ENCODE measurements around the gene GARIN5B.

Gene GARIN5B

DNA sequence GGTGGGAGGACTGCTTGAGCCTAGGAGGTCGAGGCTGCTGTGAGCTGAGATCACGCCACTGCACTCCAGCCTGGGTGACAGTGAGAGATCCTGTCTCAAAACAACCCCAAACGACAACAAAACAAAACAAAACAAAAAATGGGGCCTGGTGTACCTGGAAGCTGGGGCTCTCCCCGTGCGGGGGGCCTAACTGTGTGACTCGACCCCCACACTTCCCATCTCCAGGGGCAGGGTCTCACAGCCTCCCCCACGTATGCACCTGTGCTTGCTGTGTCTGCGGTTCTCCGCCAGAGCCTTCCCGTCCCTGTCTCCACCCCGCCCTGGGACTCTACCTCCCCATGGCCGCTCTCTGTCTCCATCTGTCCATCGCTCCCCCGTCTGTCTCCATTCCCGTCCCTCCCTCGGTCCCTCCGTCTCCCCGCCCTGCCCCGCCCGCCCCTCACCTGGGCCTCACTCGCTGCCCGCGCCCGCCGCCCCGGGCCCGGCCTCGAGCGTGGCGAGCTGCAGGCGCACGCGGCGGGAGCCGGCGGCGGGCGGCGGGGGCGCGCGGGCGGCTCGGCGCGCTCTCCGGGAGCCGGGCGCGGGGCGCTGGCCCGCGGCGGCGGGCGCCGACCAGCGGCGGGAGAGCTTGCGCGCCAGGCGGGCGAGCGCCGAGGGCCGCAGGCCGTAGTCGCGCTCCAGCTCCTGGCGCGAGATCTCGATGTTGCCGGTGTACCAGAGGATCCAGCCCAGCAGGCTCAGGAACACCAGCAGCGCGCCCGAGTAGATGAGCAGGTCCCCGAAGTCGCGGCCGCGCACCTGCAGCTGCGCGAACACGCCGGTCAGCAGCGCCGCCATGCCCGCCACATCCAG, 20.4 kb upstream of the GARIN5B start:
- H3K4me1 Mint-ChIP-seq (ENCODE audit: low read depth): peaks cover 34% of the 10 kb centered on the region
- H3K27ac Mint-ChIP-seq: peak overlapping the region; percentile 93
- H3K9me3 Mint-ChIP-seq (ENCODE audit: low read depth): no peaks in the 10 kb centered on the region
- no peaks in the 10 kb centered on the region for H3K27me3 Mint-ChIP-seq
- H3K4me3 Mint-ChIP-seq: peak overlapping the region; percentile 88
- H3K36me3 Mint-ChIP-seq: peaks cover 13% of the 10 kb centered on the region

DNA sequence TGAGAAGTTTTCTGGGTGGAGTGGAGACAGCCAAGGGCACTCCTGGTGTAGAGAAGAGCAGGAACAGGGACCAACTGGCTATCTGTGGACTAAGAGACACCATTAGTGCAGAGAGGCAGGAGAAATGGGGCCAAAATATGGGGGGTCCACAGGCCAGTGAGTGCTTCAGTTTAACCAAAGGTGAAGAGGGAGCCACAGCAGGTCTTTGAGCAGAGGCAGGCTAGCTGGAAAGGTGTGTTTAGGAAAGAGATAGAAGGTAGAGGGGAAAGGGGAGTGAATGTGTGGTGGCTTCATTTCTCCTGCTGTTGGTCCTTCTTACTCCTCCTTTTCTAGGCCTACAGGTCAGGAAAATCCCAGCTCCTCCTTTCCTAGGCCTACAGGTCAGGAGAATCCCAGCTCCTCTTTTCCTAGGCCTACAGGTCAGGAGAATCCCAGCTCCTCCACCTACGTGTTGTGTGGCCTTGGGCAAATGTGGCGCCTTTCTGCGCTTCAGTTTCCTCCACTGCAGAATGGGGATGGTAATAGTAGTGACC, 19.5 kb upstream of the GARIN5B start:
- H3K4me3 Mint-ChIP-seq: peak overlapping the region; percentile 88
- no peaks in the 10 kb centered on the region for H3K9me3 Mint-ChIP-seq (ENCODE audit: low read depth)
- peaks cover 27% of the 10 kb centered on the region for H3K4me1 Mint-ChIP-seq (ENCODE audit: low read depth)
- H3K27me3 Mint-ChIP-seq: no peaks in the 10 kb centered on the region
- H3K36me3 Mint-ChIP-seq: peaks cover 13% of the 10 kb centered on the region
- H3K27ac Mint-ChIP-seq: peak overlapping the region; percentile 93

GRCh38 chr19:55382013-55382412, 19.0 kb upstream of the GARIN5B start:
- Mint-ChIP-seq H3K9me3 (ENCODE audit: low read depth) (no peaks in the 10 kb centered on the region), H3K4me1 (ENCODE audit: low read depth) (peaks cover 25% of the 10 kb centered on the region), H3K27ac (no peak overlapping the region), H3K4me3 (peak overlapping the region; percentile 88), H3K27me3 (no peaks in the 10 kb centered on the region), H3K36me3 (peaks cover 13% of the 10 kb centered on the region)

GRCh38 chr19:55379174-55379573, 16.1 kb upstream of the GARIN5B start:
- Mint-ChIP-seq H3K36me3 (peaks cover 4% of the 10 kb centered on the region), H3K4me3 (no peak overlapping the region), H3K9me3 (ENCODE audit: low read depth) (no peaks in the 10 kb centered on the region), H3K27ac (no peak overlapping the region), H3K4me1 (ENCODE audit: low read depth) (peaks cover 17% of the 10 kb centered on the region), H3K27me3 (no peaks in the 10 kb centered on the region)

GRCh38 chr19:55377356-55378131, 14.5 kb upstream of the GARIN5B start:
- H3K9me3 Mint-ChIP-seq (ENCODE audit: low read depth): no peaks in the 10 kb centered on the region
- H3K4me3 Mint-ChIP-seq: no peak overlapping the region
- peaks cover 4% of the 10 kb centered on the region for H3K36me3 Mint-ChIP-seq
- peaks cover 15% of the 10 kb centered on the region for H3K4me1 Mint-ChIP-seq (ENCODE audit: low read depth)
- H3K27me3 Mint-ChIP-seq: peaks cover 3% of the 10 kb centered on the region
- H3K27ac Mint-ChIP-seq: no peak overlapping the region

- Mint-ChIP-seq H3K9me3 (ENCODE audit: low read depth) (no peaks in the 10 kb centered on the region), H3K4me3 (no peak within 1 kb of the TSS), H3K36me3 (peaks cover under 1% of the 10 kb centered on the region), H3K27ac (no peak within 1 kb of the TSS), H3K4me1 (ENCODE audit: low read depth) (peaks cover 10% of the 10 kb centered on the region), H3K27me3 (peaks cover 9% of the 10 kb centered on the region)
These were observed 13.3 kb upstream of the GARIN5B start, which contains the start of gene TMEM190 for GRCh38 chr19:55376241-55376933. Gene TMEM190, plus strand, starts transcription at chr19:55376826. Its CDS starts 28 bp downstream, at chr19:55376854.

DNA sequence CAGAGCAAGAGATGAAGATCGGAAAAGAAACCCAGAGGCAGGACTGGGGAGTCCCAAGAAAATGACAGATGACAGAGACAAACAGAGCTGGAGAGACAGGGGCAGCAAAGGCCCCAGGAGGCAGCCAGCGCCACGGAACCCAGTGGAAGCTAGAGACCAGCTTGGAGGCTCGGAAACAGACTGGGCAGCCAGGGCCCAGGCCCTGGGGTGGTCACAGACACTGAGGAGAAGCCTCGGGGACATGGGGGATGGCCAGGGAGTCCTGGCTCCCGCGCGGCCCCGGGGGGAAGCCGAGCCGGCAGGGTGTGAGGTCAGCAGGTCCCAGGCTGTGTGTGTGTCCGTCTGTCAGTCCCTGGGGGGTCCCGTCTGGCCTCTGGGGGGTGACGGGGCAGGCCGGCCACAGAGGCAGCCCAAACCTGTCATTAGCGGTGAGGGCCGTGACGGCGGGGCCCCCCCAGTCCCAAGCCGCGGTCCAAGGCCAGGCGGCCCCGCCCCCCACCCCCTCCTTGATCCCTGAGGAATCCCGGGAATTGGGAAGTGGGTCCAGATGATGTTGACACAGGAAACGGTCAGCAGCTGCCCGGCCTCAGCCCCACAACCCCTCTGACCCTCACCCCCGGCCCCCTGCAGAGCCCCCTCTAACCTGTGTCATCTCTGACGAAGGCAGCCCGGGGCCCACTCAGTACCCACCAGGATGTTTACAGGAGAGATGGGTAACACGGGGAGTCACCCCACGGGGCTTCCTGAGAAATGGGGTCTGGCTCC, 11.1 kb upstream of the GARIN5B start:
- Mint-ChIP-seq H3K27ac (peak overlapping the region; percentile 61), H3K9me3 (ENCODE audit: low read depth) (no peaks in the 10 kb centered on the region), H3K36me3 (peaks cover 2% of the 10 kb centered on the region), H3K4me1 (ENCODE audit: low read depth) (peaks cover 16% of the 10 kb centered on the region), H3K27me3 (peaks cover 18% of the 10 kb centered on the region), H3K4me3 (no peak overlapping the region)

- H3K9me3 Mint-ChIP-seq (ENCODE audit: low read depth): no peaks in the 10 kb centered on the region
- H3K27ac Mint-ChIP-seq: peak overlapping the region; percentile 61
- H3K27me3 Mint-ChIP-seq: peaks cover 18% of the 10 kb centered on the region
- H3K36me3 Mint-ChIP-seq: peaks cover 2% of the 10 kb centered on the region
- H3K4me1 Mint-ChIP-seq (ENCODE audit: low read depth): peaks cover 16% of the 10 kb centered on the region
- no peak overlapping the region for H3K4me3 Mint-ChIP-seq
These were observed 10.4 kb upstream of the GARIN5B start for GRCh38 chr19:55373306-55373992.

- Mint-ChIP-seq H3K36me3 (peaks cover 2% of the 10 kb centered on the region), H3K4me3 (peak overlapping the region; percentile 11), H3K4me1 (ENCODE audit: low read depth) (peaks cover 16% of the 10 kb centered on the region), H3K27me3 (peaks cover 18% of the 10 kb centered on the region), H3K9me3 (ENCODE audit: low read depth) (no peaks in the 10 kb centered on the region), H3K27ac (no peak overlapping the region)
These were observed 9.4 kb upstream of the GARIN5B start for GRCh38 chr19:55372316-55373081.

DNA sequence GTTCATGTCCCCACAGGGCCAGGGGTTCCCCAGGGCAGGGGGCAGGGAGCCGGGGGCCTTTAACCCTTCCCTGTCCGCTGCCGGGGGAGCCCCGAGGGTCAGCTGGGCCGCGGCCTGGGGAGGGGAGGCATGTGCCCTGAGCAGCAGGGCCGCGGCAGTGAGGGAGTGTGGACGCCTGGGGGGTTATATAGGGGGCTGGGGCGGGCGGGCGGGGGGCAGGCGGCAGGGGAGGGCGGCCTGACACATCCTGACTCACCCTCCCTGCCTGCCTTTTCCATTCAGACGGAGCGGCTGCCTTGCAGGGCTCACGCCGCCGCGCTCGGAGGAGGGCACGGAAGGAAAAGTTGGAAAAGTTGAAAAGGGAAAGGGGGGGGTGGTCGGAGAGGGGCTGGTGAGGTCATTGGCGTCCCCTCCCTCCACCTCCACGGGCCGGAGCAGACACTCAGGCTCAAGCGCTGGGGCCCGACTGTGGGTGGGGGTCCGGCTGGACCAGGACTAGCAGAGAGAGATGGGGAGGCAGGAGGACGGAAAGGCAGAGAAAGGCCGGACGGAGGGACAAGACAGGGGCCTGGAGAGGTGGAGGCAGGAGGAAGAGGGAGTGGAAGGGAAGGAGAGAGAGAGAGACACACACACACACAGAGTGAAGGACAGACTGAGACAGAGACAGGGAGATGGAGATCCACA, 7.4 kb upstream of the GARIN5B start, which contains the start of gene IL11:
Gene IL11 (minus strand): TSS at position 159 of the 684 bp plus-strand sequence. CDS start 153 bp downstream, at position 6.
- Mint-ChIP-seq H3K4me1 (ENCODE audit: low read depth) (peaks cover 16% of the 10 kb centered on the region), H3K4me3 (peak within 1 kb of the TSS; percentile 79), H3K27me3 (peaks cover 18% of the 10 kb centered on the region), H3K9me3 (ENCODE audit: low read depth) (no peaks in the 10 kb centered on the region), H3K36me3 (peaks cover 2% of the 10 kb centered on the region), H3K27ac (no peak within 1 kb of the TSS)

DNA sequence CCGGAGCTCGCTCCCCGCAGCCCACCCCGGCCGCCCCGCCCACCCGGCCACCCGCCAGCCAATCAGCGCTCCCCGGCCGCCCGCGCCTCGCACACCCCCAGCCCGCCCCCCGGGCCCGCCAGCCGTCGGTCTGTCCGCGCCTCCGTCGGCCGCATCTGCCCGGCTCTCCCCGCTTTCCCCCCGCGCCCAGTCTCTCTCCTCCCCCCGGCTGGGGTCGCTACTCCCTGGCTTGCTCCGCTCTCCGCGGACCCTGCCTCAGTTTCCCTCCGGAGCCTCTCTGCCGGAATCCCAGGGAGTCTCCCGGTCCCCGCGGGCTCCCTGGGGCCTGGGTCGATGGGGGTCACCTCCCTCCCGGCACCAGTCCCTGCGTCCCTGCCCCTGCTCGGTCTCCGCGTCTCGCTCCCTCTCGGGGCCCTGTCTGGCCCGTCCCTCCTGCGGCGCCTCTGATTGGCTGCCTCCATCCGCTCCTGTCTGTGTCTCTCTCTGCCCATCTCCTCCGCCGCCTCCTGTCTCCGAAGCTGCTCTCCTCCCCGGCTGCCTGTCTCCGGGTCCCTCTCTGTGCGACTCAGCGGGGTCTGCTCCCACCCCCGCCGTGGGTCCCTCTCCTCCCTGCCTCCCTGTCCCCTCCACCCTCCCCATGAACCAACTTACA, 6.7 kb upstream of the GARIN5B start:
- H3K4me1 Mint-ChIP-seq (ENCODE audit: low read depth): peaks cover 16% of the 10 kb centered on the region
- H3K36me3 Mint-ChIP-seq: peaks cover 2% of the 10 kb centered on the region
- peaks cover 18% of the 10 kb centered on the region for H3K27me3 Mint-ChIP-seq
- H3K9me3 Mint-ChIP-seq (ENCODE audit: low read depth): no peaks in the 10 kb centered on the region
- no peak overlapping the region for H3K27ac Mint-ChIP-seq
- peak overlapping the region; percentile 79 for H3K4me3 Mint-ChIP-seq

All from activated naive CD8-positive, alpha-beta T cell (primary cell).